Keratinocyte (primary cell): ENCODE measurements around the gene JOSD2. TPM values are rescaled to one million over a fixed set of nuclear protein-coding genes. Genes with fewer than 3 reads are reported as not detected.

Experiments used
- DNase-seq: peaks from one replicate; pipeline ENCODE4 v3.0.0-alpha.2; 2011; ENCODE audit warnings: low read depth, missing footprints, low spot score
- FAIRE-seq: peaks from 2 replicates; lab custom pipeline; 2011; peaks lifted over from hg19 to GRCh38; lab: Jason Lieb, UNC
- H2AFZ ChIP-seq: 2 replicates; pipeline ENCODE4 v1.6.0; 2012; ENCODE audit warnings: low read length, control low read depth, inconsistent platforms; ENCODE audit not compliant: control insufficient read depth
- H3K27ac ChIP-seq: 2 replicates; pipeline ENCODE4 v1.5.1; 2011; ENCODE audit warnings: low read length; ENCODE audit not compliant: control insufficient read depth, insufficient read depth
- H3K27me3 ChIP-seq: 3 replicates; pipeline ENCODE4 v1.6.0; 2011; ENCODE audit warnings: low read length; ENCODE audit not compliant: control insufficient read depth, insufficient read depth; ENCODE audit errors: extremely low read depth
- H3K36me3 ChIP-seq, 2 experiments: 2 replicates in 1 of 2; 3 replicates in 1 of 2; pipeline ENCODE4 v1.5.1; 2011; ENCODE audit warnings: low read length in 2 of 2, mild to moderate bottlenecking in 1 of 2; ENCODE audit not compliant: control insufficient read depth in 2 of 2, insufficient read depth in 2 of 2; ENCODE audit errors: extremely low read depth in 1 of 2
- H3K4me1 ChIP-seq: 3 replicates; pipeline ENCODE4 v1.5.1; 2011; ENCODE audit warnings: low read length; ENCODE audit not compliant: control insufficient read depth, insufficient read depth; ENCODE audit errors: extremely low read depth
- H3K4me2 ChIP-seq: 3 replicates; pipeline ENCODE4 v1.6.0; 2011; ENCODE audit warnings: low read depth, low read length; ENCODE audit not compliant: control insufficient read depth, insufficient read depth; ENCODE audit errors: extremely low read depth
- H3K4me3 ChIP-seq, 3 experiments: fragments of 200-600 bp in 1 of 3; sonication (generic) in 1 of 3; 2 replicates in 2 of 3; 3 replicates in 1 of 3; pipeline ENCODE4 v1.5.1; 2011 to 2016; ENCODE audit warnings: low read length in 3 of 3, mild to moderate bottlenecking in 3 of 3, control low read depth in 2 of 3, inconsistent platforms in 1 of 3, low read depth in 1 of 3, mixed read lengths in 1 of 3, mixed run types in 1 of 3, moderate library complexity in 1 of 3; ENCODE audit not compliant: control insufficient read depth in 2 of 3, insufficient read depth in 2 of 3; ENCODE audit errors: extremely low read depth in 1 of 3
- H3K79me2 ChIP-seq: 2 replicates; pipeline ENCODE4 v1.6.0; 2012; ENCODE audit warnings: low read length; ENCODE audit not compliant: control insufficient read depth, insufficient read depth
- H3K9ac ChIP-seq: 3 replicates; pipeline ENCODE4 v1.6.0; 2011; ENCODE audit warnings: low read length; ENCODE audit not compliant: control insufficient read depth, insufficient read depth; ENCODE audit errors: extremely low read depth
- H3K9me1 ChIP-seq: 3 replicates; pipeline ENCODE4 v1.6.0; 2011; ENCODE audit warnings: low read length; ENCODE audit not compliant: control insufficient read depth, insufficient read depth; ENCODE audit errors: extremely low read depth
- H3K9me3 ChIP-seq: 2 replicates; pipeline ENCODE4 v1.5.1; 2012; ENCODE audit warnings: low read depth, low read length; ENCODE audit not compliant: control insufficient read depth
- H4K20me1 ChIP-seq: 3 replicates; pipeline ENCODE4 v1.6.0; 2011; ENCODE audit warnings: low read length; ENCODE audit not compliant: control insufficient read depth, insufficient read depth; ENCODE audit errors: extremely low read depth
- CTCF ChIP-seq, 3 experiments: IDR thresholded peaks in 1 of 3; conservative IDR thresholded peaks in 1 of 3; optimal IDR thresholded peaks in 1 of 3; 2 replicates in 2 of 3; 3 replicates in 1 of 3; pipeline versions ENCODE3 to v1.5.1; 2011; ENCODE audit warnings: low read length in 3 of 3, mild to moderate bottlenecking in 3 of 3, moderate library complexity in 2 of 3, control low read depth in 1 of 3, inconsistent platforms in 1 of 3; ENCODE audit not compliant: insufficient read depth in 2 of 3; ENCODE audit errors: extremely low read depth in 1 of 3
- EZH2 ChIP-seq: IDR thresholded peaks from one replicate; pipeline ENCODE4 v1.6.1; 2012; ENCODE audit warnings: inconsistent platforms, mild to moderate bottlenecking, low read length, moderate library complexity
- dilution Hi-C: fragments of 300-500 bp; cut with MboI; formaldehyde crosslinking; loops from one replicate; pipeline ENCODE4 v1.7.0; 2020; ENCODE audit warnings: low sequenced_read_pairs; ENCODE audit not compliant: extremely low pct_ligation_motif_present
- polyA plus RNA-seq, 5 experiments: library from polyadenylated mRNA; depleted of rRNA in 3 of 5; stranded (reverse) in 3 of 5; stranded (forward) in 1 of 5; unstranded in 1 of 5; fragments of >200 nt; gene quantifications; 1 replicate in 1 of 5; 2 replicates in 3 of 5; 3 replicates in 1 of 5; pipeline versions ENCODE4 v1.2.1 to v1.2.3, GENCODE V29; 2011 to 2012; ENCODE audit warnings: missing spikeins in 2 of 5, low read depth in 1 of 5, low replicate concordance in 1 of 5

Gene JOSD2
- polyA plus RNA-seq, 1 donor (not counting 4 experiments of a cell fraction or from before 2014, with no cell fraction given) = 18.7 TPM

GRCh38 chr19:50476907-50477238 is 34.1 kb downstream of the JOSD2 start:
- Histone ChIP-seq H3K27me3 (no peaks in the 10 kb centered on the region), H3K27ac (no peak overlapping the region), H3K9me1 (peaks cover 2% of the 10 kb centered on the region), H3K9me3 (no peaks in the 10 kb centered on the region), H4K20me1 (peaks cover 6% of the 10 kb centered on the region), H3K79me2 (peaks cover 19% of the 10 kb centered on the region), H2AFZ (no peak overlapping the region), H3K4me1 (peaks cover 6% of the 10 kb centered on the region), H3K4me3 (peak overlapping the region; percentile 85 to 94 (median 93)), H3K36me3 (peaks cover 7 to 16% of the 10 kb centered on the region in 2 experiments), H3K9ac (peak overlapping the region; percentile 85), H3K4me2 (peak overlapping the region; percentile 74)
- dilution Hi-C loops = no loop called here
- DNase-seq = no peak
- FAIRE-seq = no peak
- TF ChIP-seq EZH2 = no peak
- no peak for TF ChIP-seq CTCF (optimal IDR thresholded peaks at IDR 0.05 in 1 of 3, IDR thresholded peaks at IDR 0.05 in 1 of 3, conservative IDR thresholded peaks at IDR 0.05 in 1 of 3; ENCODE audit: extremely low read depth in 1 of 3, insufficient read depth in 2 of 3, low read length in 3 of 3)

- peaks cover 6% of the 10 kb centered on the region for H4K20me1 ChIP-seq
- H3K36me3 ChIP-seq = peaks cover 7 to 16% of the 10 kb centered on the region in 2 experiments
- H3K4me1 ChIP-seq = peaks cover 6% of the 10 kb centered on the region
- dilution Hi-C loops = no loop called here
- DNase-seq (peak; percentile 72), FAIRE-seq (no peak)
- H3K4me3 ChIP-seq = peak within 1 kb of the TSS; percentile 85 to 94 (median 93)
- no peak for TF ChIP-seq CTCF (optimal IDR thresholded peaks at IDR 0.05 in 1 of 3, IDR thresholded peaks at IDR 0.05 in 1 of 3, conservative IDR thresholded peaks at IDR 0.05 in 1 of 3; ENCODE audit: extremely low read depth in 1 of 3, insufficient read depth in 2 of 3, low read length in 3 of 3)
- no peak for TF ChIP-seq EZH2
- peak within 1 kb of the TSS; percentile 67 for H3K27ac ChIP-seq
- peak within 1 kb of the TSS; percentile 74 for H3K4me2 ChIP-seq
- H3K79me2 ChIP-seq = peaks cover 19% of the 10 kb centered on the region
- no peaks in the 10 kb centered on the region for H3K27me3 ChIP-seq
- no peaks in the 10 kb centered on the region for H3K9me3 ChIP-seq
- peaks cover 2% of the 10 kb centered on the region for H3K9me1 ChIP-seq
- peak within 1 kb of the TSS; percentile 97 for H2AFZ ChIP-seq
- H3K9ac ChIP-seq = peak within 1 kb of the TSS; percentile 85
Measured at GRCh38 chr19:50476224-50476906, 34.6 kb downstream of the JOSD2 start, which contains the start of the genes EMC10 and GARIN5A. Gene EMC10, plus strand, starts transcription at chr19:50476507. Its CDS starts 38 bp downstream, at chr19:50476545. Gene GARIN5A, minus strand, starts transcription at chr19:50476848. Its CDS starts 460 bp downstream, at chr19:50476388.
